Spleen (tissue), 11 donors: Measurements from ENCODE around the gene RUNDC3A. TPM values are rescaled to one million over a fixed set of nuclear protein-coding genes. Genes with fewer than 3 reads are reported as not detected.
"Not testable (repeated sequence)": the region's sequence is repeated elsewhere in the genome, so short reads cannot be mapped to it uniquely, and the experiment has no call there.

Experiments
- DNase-seq: peaks from one replicate; pipeline ENCODE4 v3.0.0-alpha.2; 2020
- H3K27ac ChIP-seq, 8 donors: fragments of 200-600 bp; sonication (generic) in 7 of 8; 1 replicate in 4 of 8; 2 replicates in 4 of 8; pipeline versions ENCODE4 v1.5.0 to v1.8.0; 2016 to 2021; ENCODE audit warnings: inconsistent platforms in 4 of 8, mild to moderate bottlenecking in 4 of 8, moderate library complexity in 1 of 8
- H3K27me3 ChIP-seq, 7 donors: fragments of 200-600 bp; sonication (generic) in 6 of 7; replicated peaks in 1 of 7; 1 replicate in 4 of 7; 2 replicates in 3 of 7; pipeline versions ENCODE4 v1.5.0 to v1.8.0; 2016 to 2021; ENCODE audit warnings: inconsistent platforms in 3 of 7, mild to moderate bottlenecking in 1 of 7
- H3K36me3 ChIP-seq, 6 donors: fragments of 200-600 bp; sonication (generic) in 5 of 6; 1 replicate in 4 of 6; 2 replicates in 2 of 6; pipeline versions ENCODE4 v1.5.0 to v1.8.0; 2016 to 2021; ENCODE audit warnings: inconsistent platforms in 2 of 6
- H3K4me1 ChIP-seq, 6 donors: fragments of 200-600 bp; sonication (generic) in 5 of 6; 1 replicate in 3 of 6; 2 replicates in 3 of 6; pipeline versions ENCODE4 v1.5.0 to v1.8.0; 2016 to 2021; ENCODE audit warnings: inconsistent platforms in 3 of 6
- H3K4me3 ChIP-seq, 8 donors: fragments of 200-600 bp; sonication (generic) in 7 of 8; 1 replicate in 4 of 8; 2 replicates in 4 of 8; pipeline versions ENCODE4 v1.5.0 to v1.8.0; 2016 to 2021; ENCODE audit warnings: inconsistent platforms in 4 of 8, mild to moderate bottlenecking in 4 of 8, moderate library complexity in 2 of 8
- H3K9me3 ChIP-seq, 8 donors: fragments of 200-600 bp; sonication (generic) in 7 of 8; 1 replicate in 4 of 8; 2 replicates in 4 of 8; pipeline versions ENCODE4 v1.5.0 to v1.8.0; 2016 to 2021; ENCODE audit warnings: inconsistent platforms in 4 of 8
- POLR2A ChIP-seq, 3 donors: fragments of 450-650 bp; IDR thresholded peaks; one replicate each; pipeline ENCODE4 v1.5.1; 2017; ENCODE audit warnings: antibody characterized with exemption in 3 of 3, mild to moderate bottlenecking in 1 of 3
- POLR2AphosphoS5 ChIP-seq, 3 donors: sonication (generic); formaldehyde crosslinking; IDR thresholded peaks; one replicate each; pipeline ENCODE4 v1.5.1; 2017; ENCODE audit warnings: antibody characterized with exemption in 3 of 3
- WGBS, 5 donors: extraction: QIAGEN DNeasy Blood & Tissue Kit in 3 of 5; methylation state at CpG; one replicate each; pipeline versions ENCODE4 v1.1.5 to v1.1.7; 2013 to 2018; 5-methylcytosine and 5-hydroxymethylcytosine counted together
- intact Hi-C: fragments of 100-400 bp; cut with DNase I; formaldehyde crosslinking; loops from one replicate; pipeline ENCODE4 v1.15.0; 2023; ENCODE audit warnings: low total_unique reads
- polyA plus RNA-seq, 3 donors: library from polyadenylated mRNA; stranded (reverse); fragments of 200-250 nt; gene quantifications; one replicate each; pipeline ENCODE4 v1.2.1, GENCODE V29; 2013
- small RNA-seq, 4 donors: library from RNA; depleted of rRNA; stranded (forward); fragments of <200 nt; gene quantifications; one replicate each; pipeline ENCODE3, GENCODE V24; 2016
- total RNA-seq, 7 donors: library from RNA; depleted of rRNA in 3 of 7; stranded (reverse); fragments of >200 nt in 3 of 7; fragmentation: NEBNext Ultra II Directional in 4 of 7; extraction: Animal tissue kit (Norgen Biotek cat#: 25700) in 4 of 7; gene quantifications; one replicate each; pipeline versions ENCODE4 v1.1.0 to v1.2.1, GENCODE V29; 2016 to 2021
- TF ChIP-seq, protein P1 (sequence below), 11 experiments: fragments of 200-600 bp in 7 of 11; fragments of 450-650 bp in 4 of 11; sonication (generic) in 4 of 11; IDR thresholded peaks in 8 of 11; conservative IDR thresholded peaks in 3 of 11; 1 replicate in 7 of 11; 2 replicates in 4 of 11; pipeline versions ENCODE4 v1.4.0 to v1.8.0; 2016 to 2021; ENCODE audit warnings: antibody characterized with exemption in 11 of 11, inconsistent platforms in 4 of 11, mild to moderate bottlenecking in 1 of 11
- donor health status: healthy with polysubstance abuse.
- donor health status: DM: no; HTN: no; CAD: no; lungs with moderate emphysema.
- donor health status: DM: no; HTN: no; CAD: no.
- donor health status: Bipolar disorder and iron deficiency.
- donor health status: healthy.
- donor health status: DM: no; HTN: no; CAD: no.
- donor health status: DM: yes; HTN: yes; CAD: no.

RUNDC3A gene
- total and polyA plus RNA-seq, 10 donors, result 0.48 to 14.6 (median 1.7) TPM

DNA sequence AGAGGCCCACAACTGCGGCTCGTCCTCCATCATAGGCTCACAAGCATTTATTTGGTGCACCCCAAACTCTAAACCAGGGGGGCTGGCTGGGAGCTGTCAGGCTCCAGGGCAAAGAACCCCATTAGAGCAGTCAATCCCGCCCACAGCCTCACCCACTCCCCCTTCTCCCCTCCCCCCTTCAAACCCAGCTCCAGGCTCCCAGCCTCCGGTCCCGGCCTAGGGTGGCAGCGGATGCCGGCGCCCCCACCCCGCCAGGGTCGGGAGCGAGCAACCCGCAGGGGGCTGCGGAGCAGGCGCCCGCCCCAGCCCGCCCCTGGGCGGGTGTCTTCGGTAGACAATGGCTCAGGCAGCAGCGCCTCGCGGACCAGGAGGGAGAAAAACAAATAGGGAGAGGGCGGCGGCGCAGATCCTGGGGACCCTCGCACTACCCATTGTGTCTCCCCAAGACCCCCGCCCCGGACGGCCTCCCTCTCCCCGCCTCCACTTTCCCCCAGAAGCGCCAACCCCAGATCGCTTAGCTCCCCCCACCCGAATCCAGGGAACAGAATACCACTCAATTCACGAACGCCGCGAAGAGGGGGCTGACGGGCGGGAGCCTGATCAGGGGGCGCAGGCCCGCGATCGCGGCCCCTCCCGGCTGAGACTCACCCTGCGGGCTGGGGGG lies 54.7 kb downstream of the RUNDC3A start:
- intact Hi-C loops, result no loop called here
- DNase-seq, result no peak
- WGBS, 5 donors, result 0 to 2% (median 1%) methylated on average over 13 to 45 of the region's 45 CpGs
- Histone ChIP-seq H3K27me3 (peaks cover 0 to 71% (median 16%) of the 10 kb centered on the region in 7 donors), H3K9me3 (no peaks in the 10 kb centered on the region), H3K36me3 (no peaks in the 10 kb centered on the region), H3K4me1 (peaks cover 4 to 37% (median 19%) of the 10 kb centered on the region in 6 donors), H3K27ac (no peak overlapping the region), H3K4me3 (peak overlapping the region; percentile 40 to 75 (median 52))
- TF ChIP-seq, protein P1, sequence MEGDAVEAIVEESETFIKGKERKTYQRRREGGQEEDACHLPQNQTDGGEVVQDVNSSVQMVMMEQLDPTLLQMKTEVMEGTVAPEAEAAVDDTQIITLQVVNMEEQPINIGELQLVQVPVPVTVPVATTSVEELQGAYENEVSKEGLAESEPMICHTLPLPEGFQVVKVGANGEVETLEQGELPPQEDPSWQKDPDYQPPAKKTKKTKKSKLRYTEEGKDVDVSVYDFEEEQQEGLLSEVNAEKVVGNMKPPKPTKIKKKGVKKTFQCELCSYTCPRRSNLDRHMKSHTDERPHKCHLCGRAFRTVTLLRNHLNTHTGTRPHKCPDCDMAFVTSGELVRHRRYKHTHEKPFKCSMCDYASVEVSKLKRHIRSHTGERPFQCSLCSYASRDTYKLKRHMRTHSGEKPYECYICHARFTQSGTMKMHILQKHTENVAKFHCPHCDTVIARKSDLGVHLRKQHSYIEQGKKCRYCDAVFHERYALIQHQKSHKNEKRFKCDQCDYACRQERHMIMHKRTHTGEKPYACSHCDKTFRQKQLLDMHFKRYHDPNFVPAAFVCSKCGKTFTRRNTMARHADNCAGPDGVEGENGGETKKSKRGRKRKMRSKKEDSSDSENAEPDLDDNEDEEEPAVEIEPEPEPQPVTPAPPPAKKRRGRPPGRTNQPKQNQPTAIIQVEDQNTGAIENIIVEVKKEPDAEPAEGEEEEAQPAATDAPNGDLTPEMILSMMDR (IDR thresholded peaks at IDR 0.05 in 8 of 11, conservative IDR thresholded peaks at IDR 0.05 in 3 of 11), result no peak
- TF ChIP-seq POLR2A (IDR thresholded peaks at IDR 0.05), result no peak

DNA sequence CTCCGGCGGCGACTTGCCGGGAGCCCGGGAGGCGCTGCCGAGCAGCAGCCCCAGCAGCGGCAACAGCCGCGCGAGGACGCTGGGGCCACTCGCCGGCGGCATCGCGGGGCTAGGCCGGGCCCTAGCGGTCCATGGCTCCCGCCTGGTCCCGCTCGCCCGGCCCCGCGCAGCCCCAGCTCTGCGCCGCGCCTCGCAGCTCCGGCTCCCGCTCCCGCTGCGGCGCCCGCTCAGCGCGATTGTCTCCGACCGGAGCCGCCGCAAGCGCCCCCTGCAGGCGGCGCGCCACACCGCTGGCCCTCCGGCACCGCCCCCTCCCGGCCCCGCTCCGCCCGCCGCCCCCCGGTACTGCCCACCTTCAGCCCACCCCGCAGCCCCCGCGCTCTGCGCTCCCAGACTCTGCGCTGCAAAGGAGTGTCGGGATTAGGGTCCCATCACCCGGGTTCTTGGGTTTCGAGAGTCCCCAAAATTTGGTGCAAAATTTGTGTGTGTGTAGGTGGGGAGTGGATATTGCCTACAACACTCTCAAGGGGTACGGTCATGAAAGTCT lies 55.3 kb downstream of the RUNDC3A start, which contains the start of gene FAM171A2:
Gene FAM171A2 (minus strand): TSS at position 241 of the 547 bp plus-strand sequence. CDS start 139 bp downstream, at position 102.
- H3K4me1 ChIP-seq, result peaks cover 4 to 37% (median 19%) of the 10 kb centered on the region in 6 donors
- no peak within 1 kb of the TSS for H3K27ac ChIP-seq
- no peaks in the 10 kb centered on the region for H3K36me3 ChIP-seq
- DNase-seq, result peak; percentile 93
- H3K27me3 ChIP-seq, result peaks cover 0 to 77% (median 19%) of the 10 kb centered on the region in 7 donors
- intact Hi-C loops, result no loop called here
- WGBS, 5 donors, result 0 to 1% (median 1%) methylated on average over 9 to 63 of the region's 63 CpGs
- TF ChIP-seq POLR2A (IDR thresholded peaks at IDR 0.05) (no peak), POLR2AphosphoS5 (IDR thresholded peaks at IDR 0.05) (peak in 2 of 3 donors; percentile 46 to 49)
- TF ChIP-seq, protein P1 (IDR thresholded peaks at IDR 0.05 in 8 of 11, conservative IDR thresholded peaks at IDR 0.05 in 3 of 11), result peak in 7 of 11 experiments; percentile 67 to 93 (median 81)
- H3K4me3 ChIP-seq, result peak within 1 kb of the TSS; percentile 40 to 75 (median 52)
- H3K9me3 ChIP-seq, result no peaks in the 10 kb centered on the region

DNA sequence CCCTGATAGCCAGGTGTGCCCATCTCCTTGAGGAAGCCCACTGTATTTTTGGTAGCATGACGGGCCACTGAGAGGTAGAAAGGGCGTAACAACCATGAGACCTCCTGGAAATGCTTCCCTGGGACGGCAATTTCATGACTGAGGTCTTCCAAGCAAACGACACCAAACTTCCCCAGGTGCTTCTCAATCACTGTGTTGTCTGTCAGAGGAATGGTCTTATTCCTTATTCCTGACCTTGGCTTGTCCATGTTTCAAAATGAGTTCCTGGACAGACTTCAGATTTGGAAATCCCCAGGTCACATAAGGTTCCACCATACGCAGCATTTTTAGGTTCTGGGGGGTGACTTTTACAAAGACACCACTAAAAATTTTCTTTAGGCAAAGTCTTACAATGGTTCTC lies 56.6 kb downstream of the RUNDC3A start:
- peaks cover 0 to 89% (median 21%) of the 10 kb centered on the region in 7 donors for H3K27me3 ChIP-seq
- H3K4me3 ChIP-seq, H3K9me3 ChIP-seq, H3K27ac ChIP-seq, DNase-seq, H3K36me3 ChIP-seq, intact Hi-C loops: not testable (repeated sequence)
- WGBS, 5 donors, result 72 to 98% (median 86%) methylated on average over 5 of the region's 5 CpGs
- H3K4me1 ChIP-seq, result peaks cover 4 to 37% (median 19%) of the 10 kb centered on the region in 6 donors

DNA sequence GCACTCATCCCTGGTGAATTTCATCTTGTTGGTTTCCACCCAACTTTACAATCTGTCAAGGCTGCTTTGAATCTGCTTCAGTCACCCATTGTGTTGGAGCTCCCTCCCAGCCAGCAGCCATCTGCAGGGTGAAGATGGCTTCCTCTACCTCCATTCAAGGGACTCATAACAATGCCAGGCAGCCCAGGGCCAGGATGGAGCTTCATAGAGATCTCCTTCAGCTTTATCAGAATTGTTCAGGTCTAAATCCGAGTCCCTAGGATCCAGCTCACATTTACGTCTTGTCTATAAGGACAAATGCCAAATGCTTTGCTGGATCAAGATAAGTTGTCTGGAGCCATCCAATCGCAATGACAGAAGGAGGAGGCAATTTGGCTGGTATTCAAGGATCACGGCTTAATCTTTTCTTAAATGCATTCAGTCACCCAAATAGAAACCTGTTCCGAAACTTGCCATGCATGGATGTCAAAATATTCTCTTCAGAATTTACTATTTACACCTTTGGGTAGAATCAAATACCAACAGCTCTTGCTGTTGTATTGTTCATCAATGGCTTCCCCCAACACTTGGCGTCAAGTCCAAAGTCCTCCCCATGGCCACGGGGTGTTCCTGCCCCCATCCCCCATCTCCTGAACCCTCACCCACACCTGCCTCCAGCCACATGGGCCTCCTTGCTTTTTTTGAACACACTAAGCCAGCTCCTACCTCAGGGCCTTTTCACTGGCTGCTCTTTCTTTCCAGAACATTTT lies 59.0 kb downstream of the RUNDC3A start:
- H3K27me3 ChIP-seq, result peaks cover 0 to 93% (median 15%) of the 10 kb centered on the region in 7 donors
- TF ChIP-seq, protein P1 (IDR thresholded peaks at IDR 0.05 in 8 of 11, conservative IDR thresholded peaks at IDR 0.05 in 3 of 11), result no peak
- TF ChIP-seq POLR2AphosphoS5 (IDR thresholded peaks at IDR 0.05), result no peak
- TF ChIP-seq POLR2A (IDR thresholded peaks at IDR 0.05), result no peak
- no peak for DNase-seq
- H3K4me3 ChIP-seq, result no peak overlapping the region
- H3K36me3 ChIP-seq, result no peaks in the 10 kb centered on the region
- H3K9me3 ChIP-seq, result no peaks in the 10 kb centered on the region
- no peak overlapping the region for H3K27ac ChIP-seq
- WGBS, 5 donors, result 78 to 92% (median 84%) methylated on average over 7 of the region's 7 CpGs
- intact Hi-C loops, result no loop called here
- H3K4me1 ChIP-seq, result peaks cover 4 to 18% (median 16%) of the 10 kb centered on the region in 6 donors

Small RNA genes lying within 50 kb of the gene (small RNA-seq; reads per million reads assigned to genes)
- gene RF00012 (0 reads per million in 4 donors), gene RN7SL507P (0 to 0.08 (median 0.06) reads per million in 4 donors), gene RNU6-453P (0 reads per million in 4 donors)

Other genes starting within 250 kb of the RUNDC3A start
- gene LSM12, start 241.9 kb upstream of the RUNDC3A start, total RNA-seq, result 10 to 100 TPM; 21.6 to 43.1 (median 39.4) TPM
- gene LSM12, start 241.9 kb upstream of the RUNDC3A start, polyA plus RNA-seq, result 10 to 100 TPM; 18.9 to 30.4 (median 22.4) TPM
- gene G6PC3, start 237.9 kb upstream of the RUNDC3A start, total RNA-seq, result 10 to 100 TPM; 24.9 to 49.2 (median 39.2) TPM
- gene G6PC3, start 237.9 kb upstream of the RUNDC3A start, polyA plus RNA-seq, result 10 to 100 TPM; 28.9 to 36.8 (median 35.9) TPM
- gene HDAC5, start 185.0 kb upstream of the RUNDC3A start, total RNA-seq, result 10 to 100 TPM; 42.3 to 72.9 (median 59.4) TPM
- 10 to 100 TPM; 18.5 to 39.9 (median 22.4) TPM for gene HDAC5, start 185.0 kb upstream of the RUNDC3A start, polyA plus RNA-seq
- gene HROB, start 166.7 kb upstream of the RUNDC3A start, total RNA-seq, result 1 to 10 TPM; 1.3 to 4.1 (median 1.8) TPM
- gene HROB, start 166.7 kb upstream of the RUNDC3A start, polyA plus RNA-seq, result 1 to 10 TPM in 2 of 3 donors, under 1 TPM in 1; 0.83 to 1.0 (median 1.0) TPM
- gene ASB16, start 137.9 kb upstream of the RUNDC3A start, total RNA-seq, result under 1 TPM in 1 of 7 donors, not detected in 6; 0.57 TPM
- under 1 TPM in 2 of 3 donors, not detected in 1; 0.09 to 0.16 TPM for gene ASB16, start 137.9 kb upstream of the RUNDC3A start, polyA plus RNA-seq
- gene TMUB2, start 121.6 kb upstream of the RUNDC3A start, total RNA-seq, result 10 to 100 TPM; 41.9 to 59.0 (median 43.8) TPM
- 10 to 100 TPM; 26.8 to 49.4 (median 43.1) TPM for gene TMUB2, start 121.6 kb upstream of the RUNDC3A start, polyA plus RNA-seq
- gene ATXN7L3, start 108.7 kb upstream of the RUNDC3A start, total RNA-seq, result 10 to 100 TPM; 51.3 to 96.2 (median 68.4) TPM
- 10 to 100 TPM; 25.2 to 55.5 (median 27.2) TPM for gene ATXN7L3, start 108.7 kb upstream of the RUNDC3A start, polyA plus RNA-seq
- 100 to 1,000 TPM in 3 of 7 donors, 10 to 100 TPM in 4; 77.0 to 113 (median 94.8) TPM for gene UBTF, start 88.9 kb upstream of the RUNDC3A start, total RNA-seq
- 10 to 100 TPM; 43.2 to 67.0 (median 43.9) TPM for gene UBTF, start 88.9 kb upstream of the RUNDC3A start, polyA plus RNA-seq
- 100 to 1,000 TPM in 1 of 7 donors, 10 to 100 TPM in 4, 1 to 10 TPM in 2; 2.2 to 315 (median 10.5) TPM for gene SLC4A1, start 40.5 kb upstream of the RUNDC3A start, total RNA-seq
- 10 to 100 TPM in 1 of 3 donors, under 1 TPM in 2; 0.04 to 14.7 (median 0.30) TPM for gene SLC4A1, start 40.5 kb upstream of the RUNDC3A start, polyA plus RNA-seq
- 100 to 1,000 TPM in 4 of 7 donors, 10 to 100 TPM in 3; 76.1 to 214 (median 104) TPM for gene SLC25A39, start 16.2 kb downstream of the RUNDC3A start, total RNA-seq
- gene SLC25A39, start 16.2 kb downstream of the RUNDC3A start, polyA plus RNA-seq, result 100 to 1,000 TPM; 101 to 204 (median 132) TPM
- gene GRN, start 36.7 kb downstream of the RUNDC3A start, total RNA-seq, result 100 to 1,000 TPM; 503 to 896 (median 579) TPM
- 100 to 1,000 TPM; 135 to 237 (median 166) TPM for gene GRN, start 36.7 kb downstream of the RUNDC3A start, polyA plus RNA-seq
- 1 to 10 TPM in 2 of 7 donors, under 1 TPM in 5; 0.60 to 2.5 (median 0.69) TPM for gene FAM171A2, start 55.3 kb downstream of the RUNDC3A start, total RNA-seq
- gene FAM171A2, start 55.3 kb downstream of the RUNDC3A start, polyA plus RNA-seq, result under 1 TPM; 0.11 to 0.42 (median 0.33) TPM
- gene ITGA2B, start 81.0 kb downstream of the RUNDC3A start, total RNA-seq, result 10 to 100 TPM; 11.3 to 36.7 (median 23.7) TPM
- 1 to 10 TPM in 2 of 3 donors, under 1 TPM in 1; 0.93 to 2.3 (median 1.7) TPM for gene ITGA2B, start 81.0 kb downstream of the RUNDC3A start, polyA plus RNA-seq
- gene GPATCH8, start 194.8 kb downstream of the RUNDC3A start, total RNA-seq, result 10 to 100 TPM; 48.4 to 66.3 (median 60.5) TPM
- 1 to 10 TPM; 4.8 to 9.1 (median 5.3) TPM for gene GPATCH8, start 194.8 kb downstream of the RUNDC3A start, polyA plus RNA-seq
- gene FZD2, start 248.9 kb downstream of the RUNDC3A start, total RNA-seq, result 1 to 10 TPM; 1.2 to 6.0 (median 3.1) TPM
- gene FZD2, start 248.9 kb downstream of the RUNDC3A start, polyA plus RNA-seq, result 1 to 10 TPM; 2.0 to 3.8 (median 2.2) TPM